GM12874 (cell line): Measurements from ENCODE around the gene MAST3.

Experiments used
- TF ChIP-seq, protein P1 (sequence below): IDR thresholded peaks from 2 replicates; pipeline ENCODE4 v1.5.1; 2011; ENCODE audit warnings: low read depth, mild to moderate bottlenecking, control low read depth, low read length, moderate library complexity; ENCODE audit not compliant: insufficient read depth

MAST3 gene

DNA sequence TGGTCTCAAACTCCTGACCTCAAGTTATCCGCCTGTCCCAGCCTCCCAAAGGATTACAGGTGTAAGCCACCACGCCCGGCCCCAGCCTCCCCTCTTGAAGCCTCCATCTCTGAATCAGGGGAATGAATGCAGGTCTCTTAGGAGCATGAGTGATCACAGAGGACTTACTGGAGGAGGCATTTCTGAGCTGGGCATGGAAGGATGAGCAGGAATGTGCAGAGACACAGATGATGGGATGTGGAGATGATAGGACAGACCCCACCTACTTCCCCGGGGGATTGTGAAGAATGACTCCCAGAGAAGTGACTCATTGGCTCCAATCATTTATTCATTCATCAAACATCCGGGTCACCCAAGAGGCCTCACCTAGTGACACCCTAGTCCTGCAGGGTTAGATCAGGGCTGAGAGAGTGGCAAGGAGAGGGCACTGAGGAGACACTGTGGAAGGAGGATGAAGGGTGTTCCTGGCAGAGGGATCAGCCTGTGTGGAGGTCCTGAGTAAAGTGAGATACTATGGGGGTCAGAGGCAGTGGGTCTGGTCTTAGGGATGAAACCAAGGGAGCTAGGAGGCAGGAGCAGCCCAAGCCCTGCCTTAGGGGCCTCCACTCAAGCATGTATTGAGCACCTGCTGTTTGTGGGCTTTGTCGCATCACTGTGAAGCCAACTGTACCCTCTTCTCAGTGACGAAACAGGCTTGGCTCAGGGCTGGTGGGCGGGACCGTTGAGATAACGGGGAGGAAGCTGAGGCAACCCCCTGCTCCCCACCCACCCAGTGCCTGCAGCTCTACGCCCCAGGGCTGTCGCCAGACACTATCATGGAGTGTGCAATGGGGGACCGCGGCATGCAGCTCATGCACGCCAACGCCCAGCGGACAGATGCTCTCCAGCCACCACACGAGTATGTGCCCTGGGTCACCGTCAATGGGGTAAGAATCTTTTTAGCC is 79.1 kb downstream of the MAST3 start:
- TF ChIP-seq, protein P1, sequence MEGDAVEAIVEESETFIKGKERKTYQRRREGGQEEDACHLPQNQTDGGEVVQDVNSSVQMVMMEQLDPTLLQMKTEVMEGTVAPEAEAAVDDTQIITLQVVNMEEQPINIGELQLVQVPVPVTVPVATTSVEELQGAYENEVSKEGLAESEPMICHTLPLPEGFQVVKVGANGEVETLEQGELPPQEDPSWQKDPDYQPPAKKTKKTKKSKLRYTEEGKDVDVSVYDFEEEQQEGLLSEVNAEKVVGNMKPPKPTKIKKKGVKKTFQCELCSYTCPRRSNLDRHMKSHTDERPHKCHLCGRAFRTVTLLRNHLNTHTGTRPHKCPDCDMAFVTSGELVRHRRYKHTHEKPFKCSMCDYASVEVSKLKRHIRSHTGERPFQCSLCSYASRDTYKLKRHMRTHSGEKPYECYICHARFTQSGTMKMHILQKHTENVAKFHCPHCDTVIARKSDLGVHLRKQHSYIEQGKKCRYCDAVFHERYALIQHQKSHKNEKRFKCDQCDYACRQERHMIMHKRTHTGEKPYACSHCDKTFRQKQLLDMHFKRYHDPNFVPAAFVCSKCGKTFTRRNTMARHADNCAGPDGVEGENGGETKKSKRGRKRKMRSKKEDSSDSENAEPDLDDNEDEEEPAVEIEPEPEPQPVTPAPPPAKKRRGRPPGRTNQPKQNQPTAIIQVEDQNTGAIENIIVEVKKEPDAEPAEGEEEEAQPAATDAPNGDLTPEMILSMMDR = no peak

DNA sequence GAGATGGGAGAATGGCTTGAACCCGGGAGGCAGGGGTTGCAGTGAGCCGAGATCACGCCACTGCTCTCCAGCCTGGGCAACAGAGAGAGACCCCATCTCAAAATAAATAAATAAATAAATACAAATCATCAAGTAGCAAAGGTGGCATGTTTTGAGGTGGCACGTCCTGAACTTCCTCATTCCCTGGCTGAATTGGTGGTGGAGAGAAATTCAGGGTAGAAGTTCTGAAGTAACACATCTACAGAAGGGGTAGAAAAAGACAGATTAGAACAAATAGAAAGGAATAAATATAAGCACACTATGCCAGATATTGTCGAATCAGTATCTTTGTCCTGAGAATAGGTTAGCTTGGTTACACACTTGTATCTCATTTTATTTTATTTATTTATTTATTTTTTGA is 82.4 kb downstream of the MAST3 start:
- TF ChIP-seq, protein P1 = no peak

DNA sequence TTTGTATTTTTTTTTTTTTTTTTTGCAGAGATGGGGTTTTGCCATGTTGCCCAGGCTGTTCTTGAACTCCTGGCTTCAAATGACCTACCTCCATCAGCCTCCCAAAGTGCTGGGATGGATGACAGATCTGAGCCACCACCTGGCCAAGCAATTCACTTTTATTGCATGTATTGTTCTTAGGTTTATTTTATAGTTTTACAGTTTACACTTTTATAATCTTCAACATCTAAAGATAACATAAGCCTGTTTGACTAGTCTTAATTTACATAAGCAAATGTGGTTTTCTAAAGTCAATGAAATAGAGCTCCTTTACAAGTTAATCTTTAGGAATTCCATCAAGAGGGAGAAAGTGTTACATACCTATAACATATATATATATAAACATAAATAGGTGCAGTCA is 86.0 kb downstream of the MAST3 start:
- TF ChIP-seq, protein P1 = no peak

DNA sequence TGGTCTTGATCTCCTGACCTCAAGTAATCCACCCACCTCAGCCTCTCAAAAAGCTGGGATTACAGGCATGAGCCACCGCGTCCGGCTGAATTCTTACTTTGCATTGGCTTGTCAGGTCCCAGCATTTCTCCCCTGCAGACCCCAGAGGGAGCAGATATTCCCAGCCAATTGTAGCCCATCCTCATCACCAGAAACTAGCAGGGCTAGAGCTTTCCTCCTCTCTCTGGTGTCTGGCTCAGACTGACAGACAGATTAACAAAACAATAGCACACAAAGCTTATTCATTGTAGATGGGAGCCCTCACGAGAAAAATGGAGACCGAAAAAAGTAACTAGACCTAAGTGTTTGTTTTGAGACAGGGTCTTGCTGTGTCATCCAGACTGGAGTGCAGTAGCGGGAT is 88.0 kb downstream of the MAST3 start:
- TF ChIP-seq, protein P1 = no peak

DNA sequence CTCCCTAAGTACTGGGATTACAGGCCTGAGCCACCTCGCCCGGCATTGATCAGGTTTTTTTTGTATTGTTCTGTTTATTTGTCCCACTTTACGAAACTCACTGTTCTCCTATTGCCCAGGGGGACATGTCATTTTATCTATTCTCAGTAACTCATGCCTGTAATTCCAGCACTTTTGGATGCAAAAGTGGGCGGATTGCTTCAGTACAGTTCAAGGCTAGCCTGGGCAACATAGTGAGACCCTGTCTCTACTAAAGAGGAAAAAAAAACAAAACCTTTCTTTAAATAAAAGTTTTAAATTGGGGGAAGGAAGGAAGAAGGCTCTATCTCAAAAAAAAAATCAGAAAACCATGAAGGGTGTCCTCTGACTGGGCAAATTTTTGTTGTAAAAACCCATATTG is 92.7 kb downstream of the MAST3 start:
- TF ChIP-seq, protein P1 = no peak

DNA sequence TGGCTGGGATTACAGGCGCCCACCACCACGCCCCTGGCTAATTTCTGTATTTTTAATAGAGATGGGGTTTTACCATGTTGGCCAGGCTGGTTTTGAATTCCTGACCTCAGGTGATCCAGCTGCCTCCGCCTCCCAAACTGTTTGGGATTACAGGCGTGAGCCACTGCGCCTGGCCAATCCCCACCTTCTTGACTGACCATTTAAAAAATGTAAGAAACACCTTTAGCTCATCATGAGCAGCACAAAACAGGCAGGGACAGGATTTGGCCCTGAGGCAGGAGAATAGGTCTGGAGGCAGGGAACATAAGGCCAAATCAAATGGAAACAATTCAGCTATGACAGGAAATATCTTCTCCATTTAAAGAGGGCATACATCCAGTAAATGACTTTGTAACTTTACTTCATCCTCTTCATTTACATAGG is 94.1 kb downstream of the MAST3 start:
- TF ChIP-seq, protein P1 = no peak

DNA sequence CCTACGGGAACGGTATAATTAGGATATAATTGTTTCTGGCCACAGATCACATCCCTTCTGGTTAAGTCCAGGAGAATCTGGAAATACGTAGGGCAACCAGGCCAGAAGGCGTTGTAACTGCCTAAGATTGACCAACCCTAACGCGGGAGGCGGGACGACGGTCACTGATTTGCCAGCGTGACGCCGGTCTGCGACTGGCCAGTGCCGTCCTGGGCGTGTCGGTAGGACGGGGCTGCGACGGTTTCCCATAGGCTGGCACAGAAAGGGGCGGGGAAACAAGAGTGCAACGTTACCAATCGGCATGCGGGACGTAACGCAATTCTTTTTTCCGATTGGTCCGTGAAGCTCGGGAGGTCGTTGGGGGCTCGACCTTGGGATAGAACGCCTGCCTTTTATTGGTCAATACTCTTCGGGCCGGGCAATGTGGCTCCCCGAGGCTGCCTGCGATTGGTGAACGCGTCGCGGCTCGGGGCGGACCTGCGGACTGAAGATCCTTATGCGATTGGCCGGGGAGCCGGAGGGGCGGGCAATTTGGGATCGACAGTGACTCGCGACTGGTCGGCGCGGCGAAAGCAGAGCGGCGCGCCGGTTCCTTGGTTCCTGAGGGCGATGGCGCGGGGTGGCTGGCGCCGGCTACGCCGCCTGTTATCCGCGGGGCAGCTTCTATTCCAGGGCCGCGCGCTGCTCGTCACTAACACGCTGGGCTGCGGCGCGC is 95.3 kb downstream of the MAST3 start, which contains the start of gene MPV17L2:
Gene MPV17L2, plus strand, starts transcription at position 546 of the 715 bp plus-strand sequence. Its CDS starts 64 bp downstream, at position 610.
- TF ChIP-seq, protein P1 = no peak
